GM21717 (cell line): ENCODE measurements around the gene CIITA.

ENCODE experiments used
- ATAC-seq: cut with Tn5 transposase; IDR thresholded peaks from one replicate; pipeline ENCODE4 v1.9.1; 2021; ENCODE audit warnings: mild to moderate bottlenecking, moderate library complexity; ENCODE audit not compliant: unreplicated experiment

The CIITA gene

DNA sequence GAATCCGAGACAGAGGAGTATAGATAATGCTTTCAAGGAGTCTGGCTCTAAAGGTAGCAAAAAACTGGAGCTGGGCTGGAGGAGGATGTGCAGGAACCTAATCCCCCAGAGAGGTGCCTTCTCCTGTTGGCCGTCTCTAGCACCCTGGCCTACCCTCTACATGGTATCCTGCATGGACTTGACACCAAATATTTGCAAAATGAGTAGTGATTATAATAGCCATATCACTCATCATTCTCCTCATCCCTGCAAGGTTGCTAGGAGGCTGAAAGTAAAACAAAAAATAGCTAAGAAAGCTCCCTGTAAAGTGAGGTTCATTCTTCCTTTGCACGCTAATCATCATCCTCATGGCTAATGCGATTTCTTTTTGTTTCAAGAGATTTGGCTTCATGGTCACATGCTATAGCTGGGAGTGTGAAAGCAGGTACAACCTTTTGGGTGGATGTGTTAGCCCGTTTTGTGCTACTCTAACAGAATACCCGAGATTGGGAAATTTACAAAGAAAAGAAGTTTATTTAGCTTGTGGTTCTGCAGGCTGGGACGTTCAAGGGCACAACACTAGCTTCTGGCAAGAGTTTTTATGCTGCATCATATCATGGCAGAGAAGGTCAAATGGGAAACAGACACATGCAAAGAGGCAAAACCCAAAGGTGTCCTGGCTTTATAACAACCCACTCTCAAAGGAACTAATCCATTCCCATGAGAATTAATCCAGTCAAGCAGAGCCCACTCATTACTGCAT, 27.1 kb upstream of the CIITA start:
- ATAC-seq = no peak

DNA sequence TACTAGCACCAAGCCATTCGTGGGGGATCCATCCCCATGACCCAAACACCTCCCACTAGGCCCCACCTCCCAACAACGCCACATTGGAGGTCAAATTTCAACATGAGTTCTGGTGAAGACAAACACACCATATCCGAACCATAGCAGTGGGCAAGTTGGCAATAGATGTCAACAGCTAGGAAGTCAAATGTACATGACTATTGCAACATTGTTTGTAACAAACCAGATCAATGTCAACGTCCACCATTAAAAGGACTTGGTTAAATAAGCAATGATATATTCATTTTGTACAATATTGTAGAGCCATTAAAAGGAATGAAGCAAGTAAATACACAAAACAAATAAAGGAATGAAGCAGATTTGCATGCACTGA, 26.5 kb upstream of the CIITA start:
- ATAC-seq = no peak

DNA sequence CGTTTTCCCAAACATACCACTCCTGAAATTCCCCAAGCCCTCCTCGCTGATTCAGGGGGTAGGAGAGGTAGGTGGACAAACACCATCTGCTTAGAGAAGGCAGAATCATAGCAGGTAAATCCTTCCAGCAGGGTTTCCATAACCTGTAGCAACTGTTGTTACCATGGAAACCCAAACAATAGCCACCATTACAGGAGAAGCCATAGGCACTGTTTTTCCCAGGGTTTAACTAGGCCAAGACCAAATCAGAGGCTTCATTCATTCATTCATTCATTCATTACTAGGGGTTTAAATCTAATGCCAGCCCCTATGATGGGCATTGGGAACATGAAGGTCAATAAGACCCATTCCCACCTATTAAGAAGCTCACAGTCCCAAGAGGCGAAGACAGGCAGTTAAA, 25.5 kb upstream of the CIITA start:
- no peak for ATAC-seq

DNA sequence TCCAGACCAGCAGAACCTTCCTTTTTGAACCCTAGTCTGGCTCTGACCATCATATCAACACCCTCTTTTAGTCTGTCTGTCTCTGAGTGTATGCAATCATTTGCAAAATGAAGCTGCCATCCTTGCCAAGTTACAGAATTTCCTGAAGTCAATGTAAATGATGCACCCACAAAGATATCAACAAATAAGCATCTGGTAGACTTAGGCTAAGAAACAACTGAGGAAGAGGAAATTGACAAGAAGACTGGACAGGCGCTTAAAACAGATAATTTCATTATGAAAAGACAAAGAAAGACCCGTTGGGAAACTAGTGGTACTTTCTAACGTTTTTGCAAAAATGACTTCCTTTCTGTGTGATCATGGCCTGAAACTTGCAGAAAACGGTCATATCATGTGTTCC, 24.7 kb upstream of the CIITA start:
- ATAC-seq = no peak

DNA sequence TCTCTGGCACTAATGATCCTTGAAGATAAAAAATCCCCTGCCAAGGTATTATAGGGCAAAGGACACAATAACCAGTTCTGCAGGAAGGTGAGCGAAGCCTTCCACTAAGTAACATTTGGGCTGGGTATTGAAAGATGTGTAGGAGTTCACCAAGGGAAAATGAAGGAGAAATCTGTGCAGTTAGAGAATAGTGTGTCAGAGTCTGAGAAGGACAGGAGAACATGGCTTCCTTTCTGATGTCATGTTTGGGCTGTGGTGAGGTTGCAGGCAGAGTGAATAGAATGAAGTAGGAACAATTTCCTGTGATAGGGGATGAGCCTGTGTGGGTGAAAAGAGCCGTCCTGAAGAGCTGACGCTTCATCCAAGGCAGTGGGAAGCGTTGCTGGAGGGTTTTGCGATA, 24.1 kb upstream of the CIITA start:
- no peak for ATAC-seq

DNA sequence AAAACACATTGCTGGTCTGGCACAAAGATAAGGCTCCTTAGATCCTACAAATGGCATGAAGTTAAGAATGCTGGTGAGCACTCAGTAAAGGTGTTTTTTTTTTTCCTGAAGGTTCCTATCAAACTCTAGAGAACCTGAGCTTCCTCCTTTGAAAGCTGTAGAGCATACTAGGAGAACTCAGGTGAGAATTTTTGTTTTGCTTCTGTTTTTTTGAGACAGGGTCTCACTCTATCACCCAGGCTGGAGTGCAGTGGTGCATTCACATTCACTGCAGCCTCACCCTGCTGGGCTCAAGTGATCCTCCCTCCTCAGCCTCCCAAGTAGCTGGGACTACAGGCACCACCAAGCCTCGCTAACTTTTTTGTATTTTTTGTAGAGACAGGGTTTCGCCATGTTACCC, 21.0 kb upstream of the CIITA start:
- no peak for ATAC-seq

DNA sequence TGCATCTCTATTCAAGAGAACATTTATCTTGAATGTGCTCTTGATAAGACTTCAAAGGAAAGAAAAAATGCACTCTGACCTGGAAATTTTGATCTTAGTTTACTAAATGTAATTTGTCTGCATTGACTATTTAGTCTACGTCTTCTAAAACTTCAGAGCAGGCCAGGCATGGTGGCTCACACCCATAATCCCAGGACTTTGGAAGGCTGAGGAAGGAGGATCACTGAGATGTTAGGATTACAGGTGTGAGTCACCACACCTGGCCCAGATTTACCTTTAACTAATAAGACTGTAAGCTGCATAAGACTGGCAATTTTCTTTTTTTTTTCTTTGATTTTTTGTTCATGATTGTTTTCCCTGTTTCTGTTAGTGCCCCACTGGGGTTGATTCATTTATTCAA, 18.8 kb upstream of the CIITA start:
- no peak for ATAC-seq

DNA sequence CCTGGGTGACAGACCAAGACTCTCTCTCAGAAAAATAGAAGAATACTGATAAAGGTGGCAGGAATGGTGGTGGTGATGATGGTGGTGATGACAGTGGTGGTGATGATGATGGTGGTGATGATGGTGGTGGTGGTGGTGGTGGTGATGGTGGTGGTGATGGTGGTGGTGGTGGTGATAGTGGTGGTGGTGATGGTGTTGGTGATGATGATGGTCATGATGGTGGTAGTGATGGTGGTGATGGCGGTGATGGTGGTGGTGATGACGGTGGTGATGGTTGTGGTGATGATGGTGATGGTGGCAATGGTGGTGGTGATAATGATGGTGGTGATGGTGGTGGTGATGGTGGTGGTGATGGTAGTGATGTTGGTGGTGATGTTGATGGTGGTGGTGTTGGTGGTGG, 18.0 kb upstream of the CIITA start:
- ATAC-seq = no peak

DNA sequence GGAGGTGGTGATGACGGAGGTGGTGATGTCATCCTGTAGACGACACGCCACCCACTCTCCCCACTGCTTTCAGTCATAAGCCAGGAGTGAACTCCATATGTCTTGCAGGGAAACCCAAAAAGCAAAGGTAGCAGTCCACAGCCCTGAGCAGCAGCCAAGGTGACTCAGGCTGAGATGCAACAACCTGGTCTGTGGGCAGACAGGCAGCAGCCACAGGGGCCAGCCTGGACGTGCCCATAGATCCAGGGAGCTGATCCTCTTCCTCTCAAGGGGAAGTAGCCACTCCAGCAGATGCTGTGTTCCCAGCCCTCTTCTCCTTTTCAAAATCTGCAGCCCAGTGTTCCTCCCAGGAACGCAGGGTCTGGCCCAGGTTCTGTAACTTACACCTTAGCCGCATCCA, 17.3 kb upstream of the CIITA start:
- ATAC-seq = no peak

DNA sequence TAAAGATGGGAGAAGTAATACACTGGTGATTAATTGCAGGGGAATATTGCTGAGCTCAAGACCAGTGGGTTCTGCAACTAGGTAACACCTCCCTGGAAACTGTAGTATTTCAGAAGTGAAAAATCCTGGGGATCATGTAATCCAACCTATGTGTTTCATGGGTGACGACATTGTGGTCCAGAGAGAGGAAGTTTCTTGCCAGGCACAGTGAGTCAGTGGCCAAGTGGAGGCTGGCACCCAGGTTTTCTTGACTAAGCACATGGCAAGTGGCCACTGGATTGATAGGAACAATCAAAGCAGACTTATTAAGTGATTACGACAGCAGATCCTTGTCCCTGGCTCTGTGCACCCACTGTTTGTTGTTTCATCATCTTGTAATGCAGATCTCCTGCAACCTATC, 14.6 kb upstream of the CIITA start:
- no peak for ATAC-seq

DNA sequence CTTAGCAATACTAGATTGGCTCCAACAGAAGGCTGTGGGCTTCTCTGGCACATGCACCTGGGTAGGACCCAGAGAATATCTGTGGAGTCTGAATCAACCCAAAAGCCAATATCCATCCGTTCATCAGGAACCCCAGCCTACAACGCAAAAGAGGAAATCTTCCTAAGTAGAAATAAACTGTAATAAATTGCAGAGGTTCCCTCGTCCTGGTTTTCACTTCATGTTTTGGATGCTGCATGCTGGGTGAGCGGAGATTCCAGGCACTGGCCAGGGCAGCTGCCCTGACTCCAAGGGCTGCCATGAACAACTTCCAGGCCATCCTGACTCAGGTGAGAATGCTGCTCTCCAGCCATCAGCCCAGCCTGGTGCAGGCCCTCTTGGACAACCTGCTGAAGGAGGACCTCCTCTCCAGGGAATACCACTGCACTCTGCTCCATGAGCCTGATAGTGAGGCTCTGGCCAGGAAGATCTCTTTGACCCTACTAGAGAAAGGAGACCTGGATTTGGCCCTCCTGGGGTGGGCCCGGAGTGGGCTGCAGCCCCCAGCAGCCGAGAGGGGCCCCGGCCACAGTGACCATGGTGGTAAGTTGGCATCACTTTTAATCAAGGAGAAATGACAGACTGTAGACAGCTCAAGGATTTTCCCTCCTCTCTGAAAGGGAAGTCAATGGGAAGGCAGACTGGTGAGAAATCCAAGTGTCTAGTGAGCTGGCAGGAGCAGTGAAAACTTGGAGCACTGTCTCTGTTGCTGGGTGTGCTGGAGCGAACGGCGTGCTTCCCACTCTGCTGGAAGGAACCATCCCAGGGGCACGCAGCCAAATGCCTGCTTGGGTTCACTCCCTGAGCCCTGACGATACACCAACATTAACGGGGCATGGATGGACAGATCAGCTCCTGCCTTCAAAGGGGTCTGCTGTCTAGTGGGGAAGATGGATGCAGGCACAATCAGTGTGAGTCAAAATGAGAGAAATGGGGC, 10.7 kb upstream of the CIITA start:
- ATAC-seq = no peak

DNA sequence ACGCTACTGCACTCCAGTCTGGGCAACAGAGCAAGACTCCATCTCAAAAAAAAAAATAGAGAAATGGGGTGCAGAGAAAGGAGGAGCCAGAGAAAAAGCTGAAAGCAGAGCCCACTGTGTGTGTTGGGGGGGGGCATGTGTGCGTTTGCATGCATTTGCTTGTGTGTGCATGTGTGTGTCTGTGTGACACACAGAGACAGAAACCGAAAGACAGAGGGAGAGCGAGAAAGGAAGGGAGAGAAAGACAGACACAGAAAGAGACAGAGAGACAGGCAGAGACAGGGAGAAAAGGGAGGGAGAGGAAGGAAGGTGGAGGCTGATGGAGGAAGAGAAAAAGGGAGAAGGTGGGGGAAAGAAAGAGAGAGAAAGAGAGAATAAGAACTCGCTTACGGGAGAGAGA, 9.8 kb upstream of the CIITA start:
- no peak for ATAC-seq

DNA sequence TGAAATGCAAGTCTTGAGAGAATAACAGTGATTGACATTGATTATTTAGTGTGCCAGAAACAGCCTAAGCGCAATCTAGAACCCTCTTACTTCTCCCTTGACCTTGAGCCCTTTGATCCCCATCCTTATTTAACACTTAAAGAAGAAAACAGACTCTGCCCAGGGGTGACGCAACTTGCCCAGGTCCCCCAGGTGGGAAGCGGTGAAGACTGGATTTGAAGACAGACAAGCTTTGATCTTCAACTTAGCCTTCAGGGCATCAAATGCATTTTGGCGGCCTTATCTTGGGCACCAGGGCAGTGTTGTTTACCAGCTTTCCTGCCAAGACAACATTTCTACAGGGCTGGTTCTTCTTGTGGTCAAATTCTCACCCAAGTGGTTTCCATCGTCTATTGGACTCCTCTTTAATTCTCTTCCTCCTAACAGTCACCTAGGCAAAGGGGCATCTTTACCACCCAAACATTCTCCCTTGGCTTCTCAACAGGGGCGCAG, 8.9 kb upstream of the CIITA start:
- ATAC-seq = no peak

DNA sequence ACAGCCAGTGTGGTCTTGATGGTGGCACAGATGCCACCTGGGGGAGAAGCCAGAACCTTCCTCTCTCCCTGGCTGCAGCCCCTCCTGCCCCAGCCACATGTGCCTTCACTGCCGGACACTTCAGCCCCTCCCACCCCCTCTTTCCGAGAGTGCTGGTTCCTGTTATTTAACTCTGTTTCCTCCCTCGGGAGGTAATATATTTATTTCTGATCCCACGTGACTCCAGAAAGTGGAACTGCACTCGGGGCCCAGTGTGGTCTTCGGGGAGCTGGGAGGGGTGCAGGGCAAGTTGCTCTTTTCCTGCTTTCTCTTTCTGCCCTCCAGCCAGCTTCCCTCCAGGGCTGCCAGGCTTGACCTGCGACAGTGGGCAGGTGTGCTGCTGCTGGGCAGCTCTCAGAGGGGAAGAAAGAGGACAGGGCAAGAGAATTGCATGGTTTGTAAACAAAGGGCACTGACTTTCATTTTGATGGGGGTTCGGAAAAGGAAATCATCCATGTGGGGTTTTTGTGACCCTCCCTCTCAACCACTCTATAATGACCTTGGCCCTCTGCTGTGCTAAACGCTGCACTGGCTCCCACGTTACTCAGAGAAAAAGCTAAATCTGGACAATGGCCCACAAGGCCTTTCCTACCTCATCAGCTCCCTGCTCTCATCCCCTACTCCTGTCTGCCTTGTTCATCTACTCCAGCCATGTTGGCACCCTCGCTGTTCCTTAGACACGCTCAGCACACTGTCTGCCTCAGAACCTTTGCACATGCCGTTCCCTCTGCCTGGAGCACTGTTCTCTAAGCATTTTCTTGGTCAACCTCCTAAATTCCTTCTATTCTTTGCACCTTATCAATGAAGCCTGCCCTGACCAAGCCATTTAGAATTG, 8.2 kb upstream of the CIITA start:
- peak; percentile 34 for ATAC-seq

DNA sequence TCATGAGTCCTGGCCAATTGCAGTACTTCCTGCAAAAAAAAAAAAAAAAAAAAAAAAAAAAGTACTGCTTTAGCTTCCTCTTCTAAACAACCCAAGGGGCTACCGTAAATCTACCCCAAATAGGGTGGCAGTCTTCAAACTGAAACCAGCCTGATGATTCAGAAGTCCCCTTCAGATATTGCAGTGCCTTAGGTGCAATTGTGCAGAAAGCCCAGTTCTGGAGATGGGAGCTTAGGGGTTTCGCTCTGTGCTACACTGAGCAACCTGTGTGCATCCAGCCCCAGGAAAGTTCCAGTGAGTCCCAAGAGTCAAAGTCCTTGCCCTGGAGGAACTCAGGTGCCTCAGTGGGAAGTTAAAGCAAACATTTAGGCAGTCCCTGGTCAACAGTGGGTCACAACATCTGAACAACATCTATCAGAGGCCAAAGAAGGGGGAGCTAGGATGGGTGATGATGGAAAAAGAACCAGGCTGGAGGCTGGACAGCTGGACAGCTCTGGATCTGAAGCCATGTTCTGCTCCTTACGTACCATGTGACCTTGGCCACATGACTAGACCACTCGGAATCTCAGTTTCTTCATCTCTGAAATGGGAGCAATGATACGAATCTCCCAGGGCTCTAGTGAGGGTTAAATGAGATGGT, 6.7 kb upstream of the CIITA start:
- peak; percentile 33 for ATAC-seq

DNA sequence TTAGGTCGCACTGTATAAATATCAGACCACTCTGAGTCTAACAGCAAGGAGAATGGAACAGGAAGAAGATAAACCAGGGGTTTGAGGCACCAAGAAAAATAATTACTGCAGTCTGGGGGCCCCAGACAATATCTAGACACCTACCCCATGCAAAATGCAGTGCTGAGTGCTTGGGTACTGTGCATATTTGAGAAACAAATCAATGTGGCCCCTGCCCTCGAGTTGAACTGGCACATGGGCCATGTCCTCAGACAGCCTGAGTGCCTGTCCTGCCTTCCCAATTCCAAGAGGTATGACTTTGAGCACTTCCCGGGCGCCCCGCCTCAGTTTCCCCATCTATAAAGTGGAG, 6.2 kb upstream of the CIITA start:
- ATAC-seq = no peak

DNA sequence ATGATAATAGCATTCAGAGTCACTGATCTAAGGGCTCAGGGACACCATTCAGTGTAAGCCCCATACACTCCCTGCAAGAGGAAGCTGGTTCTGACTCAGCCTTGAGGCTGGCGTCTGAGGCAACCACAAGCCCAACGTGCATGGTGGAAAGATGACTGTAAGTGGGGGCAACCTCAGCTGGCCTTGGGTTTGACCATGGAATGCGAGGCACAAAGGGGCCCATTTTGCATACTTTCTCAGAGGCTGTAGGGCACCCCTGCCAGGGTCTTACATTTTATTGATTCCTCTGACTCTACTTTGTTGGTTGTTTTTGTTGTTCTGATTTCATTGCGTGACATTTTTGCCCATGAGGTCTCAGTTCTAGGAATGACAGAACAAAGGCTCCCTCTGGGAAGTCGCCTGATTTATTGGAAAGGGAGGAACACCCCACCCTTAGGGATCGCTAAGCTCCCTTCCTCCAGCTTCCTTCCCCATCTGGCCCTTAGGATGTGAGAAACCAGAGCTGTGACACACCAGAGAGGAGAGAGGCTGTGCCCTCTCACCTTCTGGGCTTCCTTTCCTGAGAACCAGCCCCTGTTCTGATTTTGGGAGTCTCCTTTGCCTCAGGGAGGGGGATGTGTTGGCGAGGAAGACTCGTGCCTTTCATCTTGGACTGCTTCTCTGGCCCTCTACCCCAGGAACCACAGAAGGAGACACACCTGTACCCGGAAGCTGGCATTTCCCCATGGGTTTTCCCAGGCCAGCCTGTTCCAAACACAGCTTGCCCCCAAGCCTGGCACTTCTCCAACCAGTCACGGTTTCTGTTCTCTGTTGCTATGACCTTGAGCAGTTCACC, 5.6 kb upstream of the CIITA start:
- no peak for ATAC-seq

DNA sequence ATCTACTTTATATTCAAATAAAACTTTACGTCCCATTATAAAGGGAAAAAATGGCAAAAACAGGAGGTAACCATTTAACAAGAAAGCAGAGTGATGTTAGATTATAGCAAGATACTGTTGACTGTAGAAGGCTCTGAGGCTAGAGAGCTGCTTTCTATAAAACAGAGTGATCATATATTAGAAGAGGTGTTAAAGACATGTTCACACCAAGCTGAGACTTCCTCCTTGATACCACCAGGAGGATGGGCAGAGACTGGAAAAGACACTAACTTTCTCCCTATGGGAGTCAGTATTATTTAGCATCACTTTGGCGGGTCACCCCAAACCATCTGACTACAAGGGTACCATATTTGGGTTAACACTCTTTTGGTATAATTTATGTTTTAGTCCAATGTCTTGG, 687 bp upstream of the CIITA start:
- no peak for ATAC-seq

DNA sequence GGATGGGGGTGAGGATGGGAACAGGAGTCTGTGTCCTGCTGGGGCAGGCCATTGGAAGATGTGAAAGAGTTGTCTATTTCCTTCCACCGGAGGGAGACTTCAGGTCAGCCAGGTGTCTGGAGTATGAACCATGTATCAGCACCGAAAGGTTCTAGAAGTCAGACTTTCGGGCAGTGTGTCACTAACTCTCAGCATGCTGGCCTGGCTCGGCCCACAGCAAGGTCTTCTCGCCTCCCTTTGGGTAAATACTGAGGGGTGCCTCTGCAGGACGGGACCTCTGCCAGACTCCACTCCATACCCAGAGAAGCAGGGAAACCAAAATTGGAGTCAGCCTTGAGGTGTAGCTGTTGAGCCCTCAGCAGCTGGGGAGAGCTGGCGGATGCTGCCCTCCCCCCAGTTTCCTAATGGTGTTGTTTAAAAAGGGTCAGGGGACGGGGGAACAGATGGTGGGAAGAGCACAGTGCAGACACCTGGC, 507 bp downstream of the CIITA start:
- ATAC-seq = no peak

DNA sequence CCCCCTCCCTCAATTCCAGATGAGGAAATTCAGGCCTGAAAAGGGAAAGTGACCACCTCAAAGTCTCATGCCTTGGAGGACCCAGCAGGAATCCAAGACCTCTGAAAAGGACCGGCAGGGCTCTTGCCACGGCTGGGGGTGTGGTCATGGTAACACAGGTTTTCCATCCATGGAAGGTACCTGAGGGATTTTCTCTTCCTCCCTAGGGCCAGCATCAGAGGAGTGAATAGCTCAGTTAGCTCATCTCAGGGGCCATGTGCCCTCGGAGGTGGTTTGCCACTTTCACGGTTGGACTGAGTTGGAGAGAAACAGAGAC, 1.3 kb downstream of the CIITA start:
- ATAC-seq = no peak
